Endothelial cell of umbilical vein (primary cell): ENCODE data around the gene FAM241B. TPM values are rescaled to one million over a fixed set of nuclear protein-coding genes. Genes with fewer than 3 reads are reported as not detected.

Experiments used
- BruUV-seq: library from RNA; stranded (reverse); fragments of 400-500 nt; replicated peaks from 2 replicates; lab custom pipeline; 2021; lab: Mats Ljungman, UMichigan
- CTCF ChIA-PET: fragments of 300-600, 350-600 bp; sonication (Branson Sonifier 250); formaldehyde crosslinking; loops from one replicate; lab custom pipeline; 2021; ENCODE audit warnings: antibody characterized with exemption, inconsistent platforms; lab: Charles Lee
- POLR2A ChIA-PET: fragments of 300-600, 350-600 bp; sonication (Branson Sonifier 250); formaldehyde crosslinking; loops from one replicate; lab custom pipeline; 2021; ENCODE audit warnings: antibody characterized with exemption, inconsistent platforms; lab: Charles Lee
- DNase-seq: peaks from one replicate; pipeline ENCODE4 v3.0.0-alpha.2; 2011; ENCODE audit warnings: low read depth, low spot score
- FAIRE-seq: peaks from 2 replicates; lab custom pipeline; 2011; peaks lifted over from hg19 to GRCh38; lab: Jason Lieb, UNC
- H2AFZ ChIP-seq: 2 replicates; pipeline ENCODE4 v1.6.0; 2012; ENCODE audit warnings: low read depth, low read length, control low read depth, inconsistent platforms
- H3K27ac ChIP-seq: 2 replicates; pipeline ENCODE4 v1.5.1; 2011; ENCODE audit warnings: low read depth, mild to moderate bottlenecking, control low read depth, low read length, moderate library complexity; ENCODE audit not compliant: insufficient read depth
- H3K27me3 ChIP-seq, 2 experiments: 2 replicates each; pipeline versions ENCODE4 v1.6.0 to v1.6.1; 2011; ENCODE audit warnings: low read length in 2 of 2, mixed read lengths in 1 of 2; ENCODE audit not compliant: control insufficient read depth in 2 of 2, insufficient read depth in 2 of 2
- H3K36me3 ChIP-seq, 2 experiments: 2 replicates in 1 of 2; 3 replicates in 1 of 2; pipeline ENCODE4 v1.5.1; 2011; ENCODE audit warnings: low read length in 2 of 2, mild to moderate bottlenecking in 1 of 2, moderate library complexity in 1 of 2; ENCODE audit not compliant: control insufficient read depth in 2 of 2, insufficient read depth in 2 of 2; ENCODE audit errors: extremely low read depth in 1 of 2
- H3K4me1 ChIP-seq: 3 replicates; pipeline ENCODE4 v1.5.1; 2011; ENCODE audit warnings: mild to moderate bottlenecking, low read length; ENCODE audit not compliant: control insufficient read depth, insufficient read depth; ENCODE audit errors: extremely low read depth
- H3K4me2 ChIP-seq: 2 replicates; pipeline ENCODE4 v1.6.1; 2011; ENCODE audit warnings: low read length, control low read depth, mixed read lengths; ENCODE audit not compliant: insufficient read depth
- H3K4me3 ChIP-seq, 3 experiments: fragments of 200-600 bp in 1 of 3; sonication (generic), shearing (Covaris generic) in 1 of 3; replicated peaks in 1 of 3; 2 replicates each; pipeline ENCODE4 v1.5.1; 2011 to 2016; ENCODE audit warnings: control low read depth in 3 of 3, low read length in 3 of 3, mild to moderate bottlenecking in 2 of 3, inconsistent platforms in 1 of 3, low read depth in 1 of 3, moderate library complexity in 1 of 3; ENCODE audit not compliant: insufficient read depth in 1 of 3
- H3K79me2 ChIP-seq: 2 replicates; pipeline ENCODE4 v1.6.0; 2012; ENCODE audit warnings: low read length, inconsistent platforms; ENCODE audit not compliant: control insufficient read depth, insufficient read depth
- H3K9ac ChIP-seq: replicated peaks from 2 replicates; pipeline ENCODE3; 2011; ENCODE audit warnings: low read length, control low read depth; ENCODE audit not compliant: insufficient read depth; ENCODE audit errors: extremely low read depth
- H3K9me1 ChIP-seq: replicated peaks from 3 replicates; pipeline ENCODE4 v1.6.0; 2011; ENCODE audit warnings: mild to moderate bottlenecking, low read length; ENCODE audit not compliant: control insufficient read depth, insufficient read depth; ENCODE audit errors: extremely low read depth
- H3K9me3 ChIP-seq: replicated peaks from 2 replicates; pipeline ENCODE4 v1.5.1; 2012; ENCODE audit warnings: low read length, inconsistent platforms; ENCODE audit not compliant: control insufficient read depth, insufficient read depth
- H4K20me1 ChIP-seq: replicated peaks from 2 replicates; pipeline ENCODE3; 2011; ENCODE audit warnings: mild to moderate bottlenecking, low read length; ENCODE audit not compliant: control insufficient read depth, insufficient read depth; ENCODE audit errors: extremely low read depth
- EZH2 ChIP-seq: IDR thresholded peaks from 2 replicates; pipeline ENCODE4 v1.6.1; 2012; ENCODE audit warnings: borderline replicate concordance, low read depth, mild to moderate bottlenecking, moderate library complexity, low read length, inconsistent platforms; ENCODE audit not compliant: severe bottlenecking
- FOS ChIP-seq: IDR thresholded peaks from 2 replicates; pipeline ENCODE4 v1.6.1; 2011; ENCODE audit warnings: mild to moderate bottlenecking, low read length, moderate library complexity, borderline replicate concordance; ENCODE audit not compliant: insufficient read depth
- GATA2 ChIP-seq: IDR thresholded peaks from 2 replicates; pipeline ENCODE4 v1.7.0; 2011; ENCODE audit warnings: low read depth, mild to moderate bottlenecking, moderate library complexity, mixed read lengths, low read length; ENCODE audit not compliant: insufficient read length, insufficient read depth
- JUN ChIP-seq: IDR thresholded peaks from 2 replicates; pipeline ENCODE4 v1.6.1; 2011; ENCODE audit warnings: borderline replicate concordance, low read depth; ENCODE audit not compliant: insufficient read length, insufficient read depth
- MAX ChIP-seq: IDR thresholded peaks from 2 replicates; pipeline ENCODE4 v1.6.1; 2011; ENCODE audit not compliant: insufficient read depth, insufficient read length
- MYC ChIP-seq: IDR thresholded peaks from one replicate; pipeline ENCODE4 v1.6.1; 2011; ENCODE audit warnings: mild to moderate bottlenecking, low read depth, low read length
- POLR2A ChIP-seq: IDR thresholded peaks from 2 replicates; pipeline ENCODE4 v1.6.1; 2012; ENCODE audit warnings: low read depth, mild to moderate bottlenecking, control low read depth, low read length
- POLR2AphosphoS5 ChIP-seq: IDR thresholded peaks from 2 replicates; pipeline ENCODE4 v1.6.1; 2012; ENCODE audit warnings: low read depth, mild to moderate bottlenecking, control low read depth, low read length, moderate library complexity; ENCODE audit not compliant: insufficient read depth
- dilution Hi-C: fragments of 300-500 bp; cut with MboI; formaldehyde crosslinking; loops from one replicate; pipeline ENCODE4 v1.15.0; 2019; ENCODE audit warnings: low sequenced_read_pairs; ENCODE audit not compliant: extremely low pct_ligation_motif_present
- intact Hi-C: fragments of 100-400 bp; cut with micrococcal nuclease; formaldehyde crosslinking; loops from one replicate; pipeline ENCODE4 v1.10.0; 2022
- polyA plus RNA-seq, 4 experiments: library from polyadenylated mRNA; depleted of rRNA in 3 of 4; stranded (reverse) in 3 of 4; unstranded in 1 of 4; fragments of >200 nt; gene quantifications; 2 replicates each; pipeline versions ENCODE4 v1.2.1 to v1.2.3, GENCODE V29; 2011 to 2012; ENCODE audit warnings: missing spikeins in 1 of 4
- total RNA-seq: library from RNA; stranded (reverse); gene quantifications from 2 replicates; pipeline ENCODE4 v1.2.3, GENCODE V29; 2021
- TF ChIP-seq, protein P1 (sequence below), 2 donors: IDR thresholded peaks; 1 replicate in 1 of 2; 2 replicates in 1 of 2; pipeline ENCODE4 v1.5.1; 2011; ENCODE audit warnings: low read length in 2 of 2, mild to moderate bottlenecking in 2 of 2, moderate library complexity in 2 of 2, control low read depth in 1 of 2, inconsistent platforms in 1 of 2, low read depth in 1 of 2; ENCODE audit not compliant: insufficient read depth in 1 of 2; ENCODE audit errors: extremely low read depth in 1 of 2

The FAM241B gene
- total and polyA plus RNA-seq, 2 donors (not counting 3 experiments of a cell fraction or from before 2014, with no cell fraction given) = 0.23 TPM; not detected in 1

DNA sequence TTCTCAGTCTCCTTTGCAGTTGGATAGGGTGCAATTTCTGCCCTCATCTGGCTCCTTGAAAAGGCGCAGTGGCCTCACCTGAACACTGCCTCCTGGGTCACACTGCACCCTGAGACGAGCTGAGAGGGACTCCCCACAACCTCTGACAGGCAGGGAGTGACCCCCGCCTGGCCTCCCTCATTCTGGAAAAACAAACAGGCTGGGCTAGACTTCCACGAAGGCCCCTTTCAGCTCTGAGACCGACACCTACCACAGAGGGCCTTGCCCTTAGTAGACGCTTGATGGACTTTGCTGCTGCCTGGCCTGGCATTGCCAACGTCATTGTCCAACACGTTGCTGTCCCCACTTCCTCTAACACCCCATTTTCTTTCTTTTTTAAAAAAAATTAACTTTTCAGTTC, 8.6 kb downstream of the FAM241B start:
- dilution Hi-C loops (no loop called here), intact Hi-C loops (loop anchor here (1.0 to 5.0 kb wide), 4 partner anchors 106 to 230 kb away; no protein-coding TSS in a partner anchor)
- Histone ChIP-seq H2AFZ (no peak overlapping the region), H3K4me3 (no peak overlapping the region), H3K27me3 (peaks cover 3 to 9% of the 10 kb centered on the region in 2 experiments), H3K9me3 (no peaks in the 10 kb centered on the region), H3K4me1 (no peaks in the 10 kb centered on the region), H3K79me2 (no peaks in the 10 kb centered on the region), H3K4me2 (no peak overlapping the region), H3K9me1 (no peaks in the 10 kb centered on the region), H3K36me3 (no peaks in the 10 kb centered on the region), H3K27ac (no peak overlapping the region), H3K9ac (no peak overlapping the region), H4K20me1 (no peaks in the 10 kb centered on the region)
- CTCF ChIA-PET = interaction anchor here (1.0 to 11.3 kb wide), 7 partner anchors 11 to 276 kb away, joined by 3 to 276 read pairs (median 9); no protein-coding TSS in a partner anchor
- FAIRE-seq (no peak), DNase-seq (no peak)
- POLR2A ChIA-PET = no interaction called here
- BruUV-seq = no TSS peak
- TF ChIP-seq POLR2AphosphoS5 (no peak), MYC (no peak), MAX (no peak), FOS (no peak), JUN (no peak), POLR2A (no peak), EZH2 (no peak), GATA2 (no peak)
- TF ChIP-seq, protein P1, sequence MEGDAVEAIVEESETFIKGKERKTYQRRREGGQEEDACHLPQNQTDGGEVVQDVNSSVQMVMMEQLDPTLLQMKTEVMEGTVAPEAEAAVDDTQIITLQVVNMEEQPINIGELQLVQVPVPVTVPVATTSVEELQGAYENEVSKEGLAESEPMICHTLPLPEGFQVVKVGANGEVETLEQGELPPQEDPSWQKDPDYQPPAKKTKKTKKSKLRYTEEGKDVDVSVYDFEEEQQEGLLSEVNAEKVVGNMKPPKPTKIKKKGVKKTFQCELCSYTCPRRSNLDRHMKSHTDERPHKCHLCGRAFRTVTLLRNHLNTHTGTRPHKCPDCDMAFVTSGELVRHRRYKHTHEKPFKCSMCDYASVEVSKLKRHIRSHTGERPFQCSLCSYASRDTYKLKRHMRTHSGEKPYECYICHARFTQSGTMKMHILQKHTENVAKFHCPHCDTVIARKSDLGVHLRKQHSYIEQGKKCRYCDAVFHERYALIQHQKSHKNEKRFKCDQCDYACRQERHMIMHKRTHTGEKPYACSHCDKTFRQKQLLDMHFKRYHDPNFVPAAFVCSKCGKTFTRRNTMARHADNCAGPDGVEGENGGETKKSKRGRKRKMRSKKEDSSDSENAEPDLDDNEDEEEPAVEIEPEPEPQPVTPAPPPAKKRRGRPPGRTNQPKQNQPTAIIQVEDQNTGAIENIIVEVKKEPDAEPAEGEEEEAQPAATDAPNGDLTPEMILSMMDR (IDR thresholded peaks at IDR 0.05; ENCODE audit: extremely low read depth in 1 of 2, insufficient read depth in 1 of 2, low read depth in 1 of 2, low read length in 2 of 2) = no peak
